ENCODE results near the gene UBAP2. TPM values are rescaled to one million over a fixed set of nuclear protein-coding genes. Genes with fewer than 3 reads are reported as not detected.

UBAP2 gene
- total RNA-seq (54.1 and 55.8 TPM in 2 replicates), polyA plus RNA-seq (43.2 and 43.3 TPM in 2 replicates), polyA minus RNA-seq (33.5 and 33.7 TPM in 2 replicates), Bru-seq, nascent RNA (percentile 90 among the genes with signal in this experiment), BruChase-seq, experiment 1, labeled RNA remaining after a 6-hour chase (percentile 85 among the genes with signal in this experiment), BruChase-seq, experiment 2, labeled RNA remaining after a 2-hour chase (percentile 88 among the genes with signal in this experiment)
- polyA plus RNA-seq (2011; cell fraction: cytosol; rRNA removed): 23.8 and 25.5 TPM in 2 replicates
- 71.5 and 72.8 TPM in 2 replicates for polyA plus RNA-seq (2011; cell fraction: nucleus; rRNA removed)
- polyA plus RNA-seq (2012): 35.5 and 35.9 TPM in 2 replicates
- polyA minus RNA-seq (2011; cell fraction: cytosol; rRNA and poly(A)+ RNA removed): 25.2 TPM
- polyA minus RNA-seq (2011; cell fraction: nucleus; rRNA and poly(A)+ RNA removed): 49.4 and 61.2 TPM in 2 replicates
- long read RNA-seq, full-length matches to known transcripts: 20 of 55 reads
- long read RNA-seq, partial matches to known transcripts: 14 of 55 reads
- long read RNA-seq, other reads (novel, unspliced or antisense): 21 of 55 reads

- peak within 1 kb of the TSS; percentile 53 for H2AFZ ChIP-seq (ENCODE audit: low read depth, low read length)
- intact Hi-C loops (cut with micrococcal nuclease): loop anchor here (1.0 to 10.0 kb wide), 3 partner anchors 24 to 234 kb away; partner anchors contain the start of gene UBE2R2
- peaks cover 3% of the 10 kb centered on the region for H4K20me1 ChIP-seq (replicated peaks; ENCODE audit: control insufficient read depth, extremely low read depth, insufficient read depth, low read length)
- peak within 1 kb of the TSS; percentile 70 to 86 (median 81) for H3K4me3 ChIP-seq (replicated peaks in 1 of 3; ENCODE audit: insufficient read depth in 1 of 3, low read depth in 1 of 3, low read length in 3 of 3)
- no TSS peak for BruUV-seq (replicated peaks)
- TF ChIP-seq FOS (IDR thresholded peaks at IDR 0.05; ENCODE audit: borderline replicate concordance, insufficient read depth, low read length): no peak
- TF ChIP-seq MYC (IDR thresholded peaks at IDR 0.05; ENCODE audit: low read depth, low read length): peak; percentile 96
- no peak for TF ChIP-seq JUN (IDR thresholded peaks at IDR 0.05; ENCODE audit: borderline replicate concordance, insufficient read depth, insufficient read length, low read depth)
- TF ChIP-seq MAX (IDR thresholded peaks at IDR 0.05; ENCODE audit: insufficient read depth, insufficient read length): peak; percentile 76
- no peak for TF ChIP-seq EZH2 (IDR thresholded peaks at IDR 0.05; ENCODE audit: borderline replicate concordance, low read depth, low read length, severe bottlenecking)
- TF ChIP-seq POLR2AphosphoS5 (IDR thresholded peaks at IDR 0.05; ENCODE audit: insufficient read depth, low read depth, low read length): peak; percentile 98
- no peak for TF ChIP-seq GATA2 (IDR thresholded peaks at IDR 0.05; ENCODE audit: insufficient read depth, insufficient read length, low read depth, low read length)
- TF ChIP-seq CTCF (IDR thresholded peaks at IDR 0.05; ENCODE audit: extremely low read depth in 1 of 2, insufficient read depth in 1 of 2, low read depth in 1 of 2, low read length in 2 of 2): no peak
- TF ChIP-seq POLR2A (IDR thresholded peaks at IDR 0.05; ENCODE audit: low read depth, low read length): peak; percentile 98
- H3K36me3 ChIP-seq (ENCODE audit: control insufficient read depth in 2 of 2, extremely low read depth in 1 of 2, insufficient read depth in 2 of 2, low read length in 2 of 2): no peaks in the 10 kb centered on the region
- no peaks in the 10 kb centered on the region for H3K27me3 ChIP-seq (ENCODE audit: control insufficient read depth in 2 of 2, insufficient read depth in 2 of 2, low read length in 2 of 2)
- dilution Hi-C loops (cut with MboI; ENCODE audit: extremely low pct_ligation_motif_present, low sequenced_read_pairs): no loop called here
- H3K27ac ChIP-seq (ENCODE audit: insufficient read depth, low read depth, low read length): peak within 1 kb of the TSS; percentile 77
- H3K9ac ChIP-seq (replicated peaks; ENCODE audit: extremely low read depth, insufficient read depth, low read length): peak within 1 kb of the TSS; percentile 81
- H3K4me1 ChIP-seq (ENCODE audit: control insufficient read depth, extremely low read depth, insufficient read depth, low read length): peaks cover 22% of the 10 kb centered on the region
- DNase-seq (ENCODE audit: low read depth, low spot score) (peak; percentile 99), FAIRE-seq (peak; percentile 94)
- ChIA-PET CTCF (interaction anchor here (0.8 to 2.1 kb wide), 3 partner anchors 24 to 270 kb away, joined by 3 to 9 read pairs (median 5); no protein-coding TSS in a partner anchor), POLR2A (interaction anchor here (0.5 kb wide), 1 partner anchor 25 kb away, joined by 3 read pairs; no protein-coding TSS in a partner anchor)
- H3K9me1 ChIP-seq (replicated peaks; ENCODE audit: control insufficient read depth, extremely low read depth, insufficient read depth, low read length): no peaks in the 10 kb centered on the region
- H3K79me2 ChIP-seq (ENCODE audit: control insufficient read depth, insufficient read depth, low read length): peaks cover 44% of the 10 kb centered on the region
- peak within 1 kb of the TSS; percentile 90 for H3K4me2 ChIP-seq (ENCODE audit: insufficient read depth, low read length)
- H3K9me3 ChIP-seq (replicated peaks; ENCODE audit: control insufficient read depth, insufficient read depth, low read length): no peaks in the 10 kb centered on the region
Observed at GRCh38 chr9:34048727-34049629, at the start of gene UBAP2. TSS of gene UBAP2 (minus strand) at chr9:34048887. CDS start at chr9:34017148, 31,739 bp downstream.

Data from endothelial cell of umbilical vein (primary cell).